ENCODE results near the gene HLA-DQA1.

DNA sequence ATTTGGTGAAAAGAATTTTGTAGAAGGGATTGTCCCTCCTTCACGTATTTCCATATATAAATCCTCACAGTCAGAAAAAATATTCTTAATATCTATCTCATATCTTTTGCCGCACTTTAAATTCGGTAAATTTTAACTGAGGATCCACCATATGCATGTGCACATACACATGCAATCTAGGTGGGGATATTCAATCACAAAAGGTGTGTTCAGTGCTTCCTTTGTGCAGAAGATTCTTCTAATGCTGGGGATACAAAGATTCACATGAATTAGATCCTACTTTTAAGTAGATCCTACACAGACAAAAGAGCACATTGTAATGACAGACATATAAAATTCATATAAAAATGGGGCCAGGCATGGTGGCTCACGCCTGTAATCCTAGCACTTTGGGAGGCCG is 34.0 kb upstream of the HLA-DQA1 start:
- TF ChIP-seq ZNF274 (IDR thresholded peaks at IDR 0.05; ENCODE audit: low read depth, low read length): no peak
- no peak for TF ChIP-seq SUZ12 (IDR thresholded peaks at IDR 0.05; ENCODE audit: extremely low read depth, insufficient read depth, insufficient read length)
